GM23338 (cell line): ENCODE results near the gene CFDP1. TPM values are rescaled to one million over a fixed set of nuclear protein-coding genes. Genes with fewer than 3 reads are reported as not detected.

Source experiments
- ATAC-seq: fragments of 200-7000 bp; cut with Tn5 transposase; 3 replicates; pipeline ENCODE4 v1.9.1; 2020
- DNase-seq: peaks from one replicate; pipeline ENCODE4 v3.0.0-alpha.2; 2015; ENCODE audit warnings: low spot score
- H2AFZ ChIP-seq: fragments of 200-600 bp; sonication (generic); 2 replicates; pipeline ENCODE4 v1.8.0; 2016; ENCODE audit warnings: antibody characterized with exemption, mild to moderate bottlenecking, moderate library complexity
- H3F3A ChIP-seq: fragments of 200-600 bp; sonication (generic); replicated peaks from 2 replicates; pipeline ENCODE4 v1.8.0; 2017; ENCODE audit warnings: antibody characterized with exemption, mixed run types, low read depth
- H3K27ac ChIP-seq: fragments of 200-600 bp; sonication (generic); 2 replicates; pipeline ENCODE4 v1.6.1; 2016; ENCODE audit warnings: low read depth
- H3K27me3 ChIP-seq: fragments of 200-600 bp; sonication (generic); 2 replicates; pipeline ENCODE4 v1.8.0; 2016; ENCODE audit warnings: mild to moderate bottlenecking, mixed run types, moderate library complexity; ENCODE audit not compliant: insufficient read depth
- H3K36me3 ChIP-seq: fragments of 200-600 bp; sonication (generic); 2 replicates; pipeline ENCODE4 v1.8.0; 2016; ENCODE audit warnings: mild to moderate bottlenecking; ENCODE audit not compliant: insufficient read depth
- H3K4me1 ChIP-seq: fragments of 200-600 bp; sonication (generic); 2 replicates; pipeline ENCODE4 v1.8.0; 2016; ENCODE audit warnings: mild to moderate bottlenecking, moderate library complexity; ENCODE audit not compliant: insufficient read depth
- H3K4me2 ChIP-seq: fragments of 200-600 bp; sonication (generic); 2 replicates; pipeline ENCODE4 v1.7.1; 2017; ENCODE audit warnings: mixed run types
- H3K4me3 ChIP-seq: fragments of 200-600 bp; sonication (generic); 2 replicates; pipeline ENCODE4 v1.6.1; 2016; ENCODE audit warnings: mixed run types
- H3K79me2 ChIP-seq: fragments of 200-600 bp; sonication (generic); replicated peaks from 2 replicates; pipeline ENCODE4 v1.8.0; 2017; ENCODE audit warnings: mild to moderate bottlenecking; ENCODE audit not compliant: insufficient read depth
- H3K9me2 ChIP-seq: fragments of 200-600 bp; sonication (generic); 2 replicates; pipeline ENCODE4 v1.8.0; 2017; ENCODE audit not compliant: insufficient read depth
- H4K20me1 ChIP-seq: fragments of 200-600 bp; sonication (generic); replicated peaks from 2 replicates; pipeline ENCODE4 v1.8.0; 2017; ENCODE audit warnings: mild to moderate bottlenecking; ENCODE audit not compliant: insufficient read depth
- H3K27ac Mint-ChIP-seq: 2 replicates; pipeline ENCODE4 v1.8.0; 2020; ENCODE audit warnings: inconsistent platforms, mild to moderate bottlenecking, moderate library complexity, mixed read lengths
- H3K27me3 Mint-ChIP-seq: 3 replicates; pipeline ENCODE4 v1.8.0; 2022; ENCODE audit warnings: low read depth, mild to moderate bottlenecking, moderate library complexity, mixed read lengths, inconsistent platforms; ENCODE audit not compliant: insufficient read depth, poor library complexity
- H3K36me3 Mint-ChIP-seq: 3 replicates; pipeline ENCODE4 v1.8.0; 2021; ENCODE audit warnings: low read depth, mild to moderate bottlenecking, inconsistent platforms, moderate library complexity, mixed read lengths
- H3K4me1 Mint-ChIP-seq: 3 replicates; pipeline ENCODE4 v1.8.0; 2020; ENCODE audit warnings: mild to moderate bottlenecking, inconsistent platforms, mixed read lengths
- H3K4me3 Mint-ChIP-seq: 3 replicates; pipeline ENCODE4 v1.8.0; 2021; ENCODE audit warnings: moderate library complexity, mild to moderate bottlenecking, inconsistent platforms, mixed read lengths
- H3K9me3 Mint-ChIP-seq: 3 replicates; pipeline ENCODE4 v1.8.0; 2020; ENCODE audit warnings: moderate library complexity, mild to moderate bottlenecking, inconsistent platforms, mixed read lengths
- CREB1 ChIP-seq: fragments of 250-450 bp; sonication (Bioruptor Pico); IDR thresholded peaks from 2 replicates; pipeline ENCODE4 v1.5.0; 2020; ENCODE audit warnings: low read depth, mild to moderate bottlenecking, moderate library complexity
- EZH2 ChIP-seq: fragments of 200-600 bp; sonication (generic); IDR thresholded peaks from one replicate; pipeline ENCODE4 v1.8.0; 2017; ENCODE audit warnings: antibody characterized with exemption, mild to moderate bottlenecking, low read depth; ENCODE audit not compliant: unreplicated experiment
- EZH2phosphoT487 ChIP-seq: fragments of 200-600 bp; sonication (generic); IDR thresholded peaks from one replicate; pipeline ENCODE4 v1.8.1; 2018; ENCODE audit warnings: antibody characterized with exemption; ENCODE audit not compliant: unreplicated experiment
- JUNB ChIP-seq: IDR thresholded peaks from one replicate; pipeline ENCODE4 v1.6.1; 2016; ENCODE audit warnings: antibody characterized with exemption; ENCODE audit not compliant: unreplicated experiment
- NANOG ChIP-seq: IDR thresholded peaks from 2 replicates; pipeline ENCODE4 v1.6.1; 2016; ENCODE audit warnings: antibody characterized with exemption, borderline replicate concordance
- POLR2AphosphoS5 ChIP-seq: IDR thresholded peaks from 2 replicates; pipeline ENCODE4 v1.6.1; 2016; ENCODE audit warnings: antibody characterized with exemption, low read depth
- STAT1 ChIP-seq: IDR thresholded peaks from one replicate; pipeline ENCODE4 v1.6.1; 2016; ENCODE audit warnings: antibody characterized with exemption; ENCODE audit not compliant: unreplicated experiment
- ZNF114 ChIP-seq: fragments of 250-450 bp; sonication (Bioruptor Pico); IDR thresholded peaks from 2 replicates; pipeline ENCODE4 v1.5.0; 2020; ENCODE audit warnings: mild to moderate bottlenecking, moderate library complexity
- ZNF331 ChIP-seq: fragments of 250-450 bp; sonication (Bioruptor Pico); IDR thresholded peaks from 2 replicates; pipeline ENCODE4 v1.5.0; 2020; ENCODE audit warnings: low read depth, mild to moderate bottlenecking, moderate library complexity
- polyA plus RNA-seq: library from polyadenylated mRNA; unstranded; fragments of >200 nt; fragmentation: Nextera tagmentation; extraction: Ambion mirVana; gene quantifications from 2 replicates; pipeline ENCODE4 v1.2.1, GENCODE V29; 2016
- total RNA-seq: library from RNA; depleted of rRNA; stranded (reverse); fragments of >200 nt; shearing (Covaris generic); gene quantifications from 2 replicates; pipeline ENCODE4 v1.2.3, GENCODE V29; 2014
- TF ChIP-seq, protein P1 (sequence below): IDR thresholded peaks from 2 replicates; pipeline ENCODE4 v1.6.1; 2016; ENCODE audit warnings: antibody characterized with exemption
- TF ChIP-seq, protein P2 (sequence below): fragments of 250-450 bp; sonication (Bioruptor Pico); IDR thresholded peaks from 2 replicates; pipeline ENCODE4 v1.5.0; 2020; ENCODE audit warnings: mild to moderate bottlenecking, moderate library complexity
- TF ChIP-seq, protein P3 (sequence below): IDR thresholded peaks from one replicate; pipeline ENCODE4 v1.6.1; 2018; ENCODE audit warnings: antibody characterized with exemption; ENCODE audit not compliant: unreplicated experiment
- TF ChIP-seq, protein P4 (sequence below), 2 experiments: fragments of 200-600 bp in 1 of 2; sonication (generic) in 1 of 2; conservative IDR thresholded peaks; 2 replicates each; pipeline versions ENCODE4 v1.5.1 to v1.6.1; 2016 to 2017; ENCODE audit warnings: antibody characterized with exemption in 2 of 2, low read depth in 2 of 2, mild to moderate bottlenecking in 2 of 2, moderate library complexity in 1 of 2

Gene CFDP1
- total and polyA plus RNA-seq, 2 experiments from 2014 or later: 89.9 to 224 TPM

DNA sequence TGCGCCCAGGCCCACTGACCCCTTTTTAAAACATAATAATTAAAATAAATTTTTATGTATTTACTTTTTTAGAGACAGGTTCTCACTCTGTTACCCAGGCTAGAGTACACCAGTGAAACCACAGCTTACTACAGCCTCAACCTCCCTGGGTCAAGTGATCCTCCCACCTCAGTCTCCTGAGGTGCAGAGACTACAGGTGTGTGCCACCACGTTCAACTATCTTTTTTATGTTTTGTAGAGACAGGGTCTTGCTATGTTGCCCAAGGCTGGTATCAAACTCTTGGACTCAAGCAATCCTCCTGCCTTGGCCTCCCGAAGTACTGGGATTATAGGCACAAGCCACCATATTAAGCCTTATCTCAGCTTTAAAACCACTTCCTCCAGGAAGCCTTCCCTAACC lies 125.8 kb downstream of the CFDP1 start:
- Mint-ChIP-seq H3K9me3 (no peaks in the 10 kb centered on the region), H3K36me3 (peaks cover 17% of the 10 kb centered on the region; the same call in 2 of the 3 replicates), H3K4me1 (no peaks in the 10 kb centered on the region), H3K4me3 (no peak overlapping the region), H3K27me3 (no peaks in the 10 kb centered on the region), H3K27ac (no peak overlapping the region)
- DNase-seq (no peak), ATAC-seq (no peak)
- Histone ChIP-seq H3K27me3 (no peaks in the 10 kb centered on the region), H3K27ac (no peak overlapping the region), H4K20me1 (0 out of 2 replicates have a peak, but pooled peaks cover 3% of the 10 kb centered on the region), H3K79me2 (no peaks in the 10 kb centered on the region), H3K4me3 (no peak overlapping the region), H2AFZ (no peak overlapping the region), H3K36me3 (peaks cover 6% of the 10 kb centered on the region; the same call in 1 of the 2 replicates), H3K4me1 (no peaks in the 10 kb centered on the region), H3K4me2 (no peak overlapping the region), H3K9me2 (no peaks in the 10 kb centered on the region), H3F3A (0 out of 2 replicates have a peak, but pooled peaks cover 3% of the 10 kb centered on the region)
- no peak for TF ChIP-seq NANOG
- no peak for TF ChIP-seq POLR2AphosphoS5
- TF ChIP-seq, protein P1, sequence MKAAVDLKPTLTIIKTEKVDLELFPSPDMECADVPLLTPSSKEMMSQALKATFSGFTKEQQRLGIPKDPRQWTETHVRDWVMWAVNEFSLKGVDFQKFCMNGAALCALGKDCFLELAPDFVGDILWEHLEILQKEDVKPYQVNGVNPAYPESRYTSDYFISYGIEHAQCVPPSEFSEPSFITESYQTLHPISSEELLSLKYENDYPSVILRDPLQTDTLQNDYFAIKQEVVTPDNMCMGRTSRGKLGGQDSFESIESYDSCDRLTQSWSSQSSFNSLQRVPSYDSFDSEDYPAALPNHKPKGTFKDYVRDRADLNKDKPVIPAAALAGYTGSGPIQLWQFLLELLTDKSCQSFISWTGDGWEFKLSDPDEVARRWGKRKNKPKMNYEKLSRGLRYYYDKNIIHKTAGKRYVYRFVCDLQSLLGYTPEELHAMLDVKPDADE: no peak
- TF ChIP-seq ZNF331: no peak
- TF ChIP-seq, protein P2, sequence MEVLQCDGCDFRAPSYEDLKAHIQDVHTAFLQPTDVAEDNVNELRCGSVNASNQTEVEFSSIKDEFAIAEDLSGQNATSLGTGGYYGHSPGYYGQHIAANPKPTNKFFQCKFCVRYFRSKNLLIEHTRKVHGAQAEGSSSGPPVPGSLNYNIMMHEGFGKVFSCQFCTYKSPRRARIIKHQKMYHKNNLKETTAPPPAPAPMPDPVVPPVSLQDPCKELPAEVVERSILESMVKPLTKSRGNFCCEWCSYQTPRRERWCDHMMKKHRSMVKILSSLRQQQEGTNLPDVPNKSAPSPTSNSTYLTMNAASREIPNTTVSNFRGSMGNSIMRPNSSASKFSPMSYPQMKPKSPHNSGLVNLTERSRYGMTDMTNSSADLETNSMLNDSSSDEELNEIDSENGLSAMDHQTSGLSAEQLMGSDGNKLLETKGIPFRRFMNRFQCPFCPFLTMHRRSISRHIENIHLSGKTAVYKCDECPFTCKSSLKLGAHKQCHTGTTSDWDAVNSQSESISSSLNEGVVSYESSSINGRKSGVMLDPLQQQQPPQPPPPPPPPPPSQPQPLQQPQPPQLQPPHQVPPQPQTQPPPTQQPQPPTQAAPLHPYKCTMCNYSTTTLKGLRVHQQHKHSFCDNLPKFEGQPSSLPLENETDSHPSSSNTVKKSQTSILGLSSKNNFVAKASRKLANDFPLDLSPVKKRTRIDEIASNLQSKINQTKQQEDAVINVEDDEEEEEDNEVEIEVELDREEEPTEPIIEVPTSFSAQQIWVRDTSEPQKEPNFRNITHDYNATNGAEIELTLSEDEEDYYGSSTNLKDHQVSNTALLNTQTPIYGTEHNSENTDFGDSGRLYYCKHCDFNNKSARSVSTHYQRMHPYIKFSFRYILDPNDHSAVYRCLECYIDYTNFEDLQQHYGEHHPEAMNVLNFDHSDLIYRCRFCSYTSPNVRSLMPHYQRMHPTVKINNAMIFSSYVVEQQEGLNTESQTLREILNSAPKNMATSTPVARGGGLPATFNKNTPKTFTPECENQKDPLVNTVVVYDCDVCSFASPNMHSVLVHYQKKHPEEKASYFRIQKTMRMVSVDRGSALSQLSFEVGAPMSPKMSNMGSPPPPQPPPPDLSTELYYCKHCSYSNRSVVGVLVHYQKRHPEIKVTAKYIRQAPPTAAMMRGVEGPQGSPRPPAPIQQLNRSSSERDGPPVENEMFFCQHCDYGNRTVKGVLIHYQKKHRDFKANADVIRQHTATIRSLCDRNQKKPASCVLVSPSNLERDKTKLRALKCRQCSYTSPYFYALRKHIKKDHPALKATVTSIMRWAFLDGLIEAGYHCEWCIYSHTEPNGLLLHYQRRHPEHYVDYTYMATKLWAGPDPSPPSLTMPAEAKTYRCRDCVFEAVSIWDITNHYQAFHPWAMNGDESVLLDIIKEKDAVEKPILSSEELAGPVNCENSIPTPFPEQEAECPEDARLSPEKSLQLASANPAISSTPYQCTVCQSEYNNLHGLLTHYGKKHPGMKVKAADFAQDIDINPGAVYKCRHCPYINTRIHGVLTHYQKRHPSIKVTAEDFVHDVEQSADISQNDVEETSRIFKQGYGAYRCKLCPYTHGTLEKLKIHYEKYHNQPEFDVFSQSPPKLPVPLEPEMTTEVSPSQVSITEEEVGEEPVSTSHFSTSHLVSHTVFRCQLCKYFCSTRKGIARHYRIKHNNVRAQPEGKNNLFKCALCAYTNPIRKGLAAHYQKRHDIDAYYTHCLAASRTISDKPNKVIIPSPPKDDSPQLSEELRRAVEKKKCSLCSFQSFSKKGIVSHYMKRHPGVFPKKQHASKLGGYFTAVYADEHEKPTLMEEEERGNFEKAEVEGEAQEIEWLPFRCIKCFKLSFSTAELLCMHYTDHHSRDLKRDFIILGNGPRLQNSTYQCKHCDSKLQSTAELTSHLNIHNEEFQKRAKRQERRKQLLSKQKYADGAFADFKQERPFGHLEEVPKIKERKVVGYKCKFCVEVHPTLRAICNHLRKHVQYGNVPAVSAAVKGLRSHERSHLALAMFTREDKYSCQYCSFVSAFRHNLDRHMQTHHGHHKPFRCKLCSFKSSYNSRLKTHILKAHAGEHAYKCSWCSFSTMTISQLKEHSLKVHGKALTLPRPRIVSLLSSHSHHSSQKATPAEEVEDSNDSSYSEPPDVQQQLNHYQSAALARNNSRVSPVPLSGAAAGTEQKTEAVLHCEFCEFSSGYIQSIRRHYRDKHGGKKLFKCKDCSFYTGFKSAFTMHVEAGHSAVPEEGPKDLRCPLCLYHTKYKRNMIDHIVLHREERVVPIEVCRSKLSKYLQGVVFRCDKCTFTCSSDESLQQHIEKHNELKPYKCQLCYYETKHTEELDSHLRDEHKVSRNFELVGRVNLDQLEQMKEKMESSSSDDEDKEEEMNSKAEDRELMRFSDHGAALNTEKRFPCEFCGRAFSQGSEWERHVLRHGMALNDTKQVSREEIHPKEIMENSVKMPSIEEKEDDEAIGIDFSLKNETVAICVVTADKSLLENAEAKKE (CRISPR knock-in tag): no peak
- TF ChIP-seq STAT1: no peak
- no peak for TF ChIP-seq CREB1
- no peak for TF ChIP-seq EZH2phosphoT487
- TF ChIP-seq EZH2: no peak
- no peak for TF ChIP-seq ZNF114 (CRISPR knock-in tag)
- TF ChIP-seq JUNB: no peak
- TF ChIP-seq, protein P3, sequence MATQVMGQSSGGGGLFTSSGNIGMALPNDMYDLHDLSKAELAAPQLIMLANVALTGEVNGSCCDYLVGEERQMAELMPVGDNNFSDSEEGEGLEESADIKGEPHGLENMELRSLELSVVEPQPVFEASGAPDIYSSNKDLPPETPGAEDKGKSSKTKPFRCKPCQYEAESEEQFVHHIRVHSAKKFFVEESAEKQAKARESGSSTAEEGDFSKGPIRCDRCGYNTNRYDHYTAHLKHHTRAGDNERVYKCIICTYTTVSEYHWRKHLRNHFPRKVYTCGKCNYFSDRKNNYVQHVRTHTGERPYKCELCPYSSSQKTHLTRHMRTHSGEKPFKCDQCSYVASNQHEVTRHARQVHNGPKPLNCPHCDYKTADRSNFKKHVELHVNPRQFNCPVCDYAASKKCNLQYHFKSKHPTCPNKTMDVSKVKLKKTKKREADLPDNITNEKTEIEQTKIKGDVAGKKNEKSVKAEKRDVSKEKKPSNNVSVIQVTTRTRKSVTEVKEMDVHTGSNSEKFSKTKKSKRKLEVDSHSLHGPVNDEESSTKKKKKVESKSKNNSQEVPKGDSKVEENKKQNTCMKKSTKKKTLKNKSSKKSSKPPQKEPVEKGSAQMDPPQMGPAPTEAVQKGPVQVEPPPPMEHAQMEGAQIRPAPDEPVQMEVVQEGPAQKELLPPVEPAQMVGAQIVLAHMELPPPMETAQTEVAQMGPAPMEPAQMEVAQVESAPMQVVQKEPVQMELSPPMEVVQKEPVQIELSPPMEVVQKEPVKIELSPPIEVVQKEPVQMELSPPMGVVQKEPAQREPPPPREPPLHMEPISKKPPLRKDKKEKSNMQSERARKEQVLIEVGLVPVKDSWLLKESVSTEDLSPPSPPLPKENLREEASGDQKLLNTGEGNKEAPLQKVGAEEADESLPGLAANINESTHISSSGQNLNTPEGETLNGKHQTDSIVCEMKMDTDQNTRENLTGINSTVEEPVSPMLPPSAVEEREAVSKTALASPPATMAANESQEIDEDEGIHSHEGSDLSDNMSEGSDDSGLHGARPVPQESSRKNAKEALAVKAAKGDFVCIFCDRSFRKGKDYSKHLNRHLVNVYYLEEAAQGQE: no peak
- TF ChIP-seq, protein P4, sequence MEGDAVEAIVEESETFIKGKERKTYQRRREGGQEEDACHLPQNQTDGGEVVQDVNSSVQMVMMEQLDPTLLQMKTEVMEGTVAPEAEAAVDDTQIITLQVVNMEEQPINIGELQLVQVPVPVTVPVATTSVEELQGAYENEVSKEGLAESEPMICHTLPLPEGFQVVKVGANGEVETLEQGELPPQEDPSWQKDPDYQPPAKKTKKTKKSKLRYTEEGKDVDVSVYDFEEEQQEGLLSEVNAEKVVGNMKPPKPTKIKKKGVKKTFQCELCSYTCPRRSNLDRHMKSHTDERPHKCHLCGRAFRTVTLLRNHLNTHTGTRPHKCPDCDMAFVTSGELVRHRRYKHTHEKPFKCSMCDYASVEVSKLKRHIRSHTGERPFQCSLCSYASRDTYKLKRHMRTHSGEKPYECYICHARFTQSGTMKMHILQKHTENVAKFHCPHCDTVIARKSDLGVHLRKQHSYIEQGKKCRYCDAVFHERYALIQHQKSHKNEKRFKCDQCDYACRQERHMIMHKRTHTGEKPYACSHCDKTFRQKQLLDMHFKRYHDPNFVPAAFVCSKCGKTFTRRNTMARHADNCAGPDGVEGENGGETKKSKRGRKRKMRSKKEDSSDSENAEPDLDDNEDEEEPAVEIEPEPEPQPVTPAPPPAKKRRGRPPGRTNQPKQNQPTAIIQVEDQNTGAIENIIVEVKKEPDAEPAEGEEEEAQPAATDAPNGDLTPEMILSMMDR (conservative IDR thresholded peaks at IDR 0.05; ENCODE audit: low read depth in 2 of 2): no peak
